GM18858 (cell line): ENCODE measurements around the gene LAD1.

Experiments used
- ATAC-seq: cut with Tn5 transposase; IDR thresholded peaks from one replicate; pipeline ENCODE4 v1.9.1; 2021; ENCODE audit not compliant: unreplicated experiment

Gene LAD1

DNA sequence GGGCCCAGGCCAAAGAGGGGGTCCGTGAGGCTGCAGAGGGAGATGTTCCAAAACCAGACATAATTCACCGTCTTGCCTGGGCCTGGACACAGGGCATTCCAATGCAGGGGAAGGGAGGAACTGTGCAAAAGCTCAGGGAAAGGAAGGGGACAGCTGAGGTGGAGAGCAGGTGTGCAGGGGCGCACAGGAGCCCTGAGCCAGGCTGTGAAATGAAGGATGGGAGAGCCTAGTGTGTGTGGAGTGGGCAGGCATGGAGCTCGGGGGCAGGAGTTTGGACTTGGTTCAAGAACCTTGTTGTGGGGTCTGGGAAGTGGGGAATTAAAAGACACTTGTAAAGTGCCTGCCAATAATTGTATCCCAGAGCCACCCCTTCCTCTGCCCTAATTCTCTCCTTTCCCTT is 20.1 kb upstream of the LAD1 start:
- ATAC-seq: no peak

DNA sequence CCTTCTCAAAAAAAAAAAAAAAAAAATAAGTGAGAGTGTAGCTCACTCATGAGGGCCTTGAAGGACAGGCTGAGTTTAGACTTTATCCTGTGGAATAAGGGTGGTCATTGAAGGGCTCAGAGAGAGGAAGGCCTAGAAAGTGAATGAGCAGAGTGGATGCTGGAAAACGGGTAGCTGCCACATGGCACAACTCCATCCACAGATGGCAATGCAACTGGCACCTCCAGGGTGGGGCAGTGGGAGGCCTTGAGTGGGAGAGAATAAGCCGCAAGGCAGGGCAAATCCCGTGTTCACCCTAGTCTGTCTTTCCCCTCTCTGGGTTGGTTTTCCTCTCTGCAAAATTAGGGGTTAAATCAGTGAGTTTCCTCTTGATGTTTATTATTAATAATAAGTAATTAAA is 19.3 kb upstream of the LAD1 start:
- ATAC-seq: no peak

DNA sequence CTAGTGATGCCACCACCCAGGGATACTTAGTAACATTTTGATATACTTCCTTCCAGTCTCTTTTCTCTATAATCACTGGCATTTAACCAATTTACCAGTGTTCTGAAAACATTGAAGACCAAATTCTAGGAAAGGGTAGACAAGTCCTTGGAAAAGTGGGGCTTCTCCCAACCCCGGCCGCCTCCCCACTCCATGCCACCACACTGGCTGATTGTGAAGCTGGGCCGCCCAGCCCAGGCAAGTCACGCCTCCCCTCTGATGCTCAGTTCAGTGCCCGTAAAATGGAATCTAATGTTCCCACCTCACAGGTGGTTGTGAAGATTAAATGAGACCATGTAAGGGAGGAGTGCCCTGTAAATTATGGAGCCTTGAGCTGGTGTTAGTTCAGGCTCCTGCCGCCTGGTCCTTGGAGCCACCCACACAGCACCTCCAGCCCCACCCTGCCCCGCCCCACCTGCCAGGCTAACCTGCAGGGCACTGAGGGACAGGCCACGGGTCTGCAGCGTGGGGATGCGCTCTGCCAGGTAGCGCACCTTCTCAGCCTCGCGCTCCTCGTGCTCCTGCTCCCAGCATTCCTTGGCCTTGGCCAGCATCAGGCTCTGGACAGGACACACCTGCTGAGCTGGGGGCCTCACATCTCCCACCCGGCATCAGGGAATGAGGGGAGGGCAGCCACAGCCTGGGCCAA is 15.1 kb upstream of the LAD1 start:
- no peak for ATAC-seq

DNA sequence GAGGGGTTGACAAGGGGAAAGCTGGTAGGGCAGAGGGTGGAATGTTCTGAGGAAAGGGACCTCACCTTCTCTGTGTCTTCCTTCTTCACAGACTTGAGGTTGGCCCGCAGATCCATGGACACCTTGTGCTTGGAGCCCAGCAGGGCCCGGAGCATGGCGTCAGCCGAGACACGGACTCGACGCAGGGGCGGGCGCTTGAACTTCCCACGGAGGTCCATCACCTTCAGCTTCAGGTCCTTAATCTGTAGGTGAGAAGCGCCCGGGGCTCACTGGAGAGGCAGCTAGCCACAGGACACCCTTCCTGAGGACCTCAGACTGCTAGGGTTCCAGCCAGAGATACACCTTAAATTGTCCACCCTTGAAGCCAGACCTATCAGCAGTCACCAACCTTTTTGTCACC is 12.2 kb upstream of the LAD1 start:
- no peak for ATAC-seq

DNA sequence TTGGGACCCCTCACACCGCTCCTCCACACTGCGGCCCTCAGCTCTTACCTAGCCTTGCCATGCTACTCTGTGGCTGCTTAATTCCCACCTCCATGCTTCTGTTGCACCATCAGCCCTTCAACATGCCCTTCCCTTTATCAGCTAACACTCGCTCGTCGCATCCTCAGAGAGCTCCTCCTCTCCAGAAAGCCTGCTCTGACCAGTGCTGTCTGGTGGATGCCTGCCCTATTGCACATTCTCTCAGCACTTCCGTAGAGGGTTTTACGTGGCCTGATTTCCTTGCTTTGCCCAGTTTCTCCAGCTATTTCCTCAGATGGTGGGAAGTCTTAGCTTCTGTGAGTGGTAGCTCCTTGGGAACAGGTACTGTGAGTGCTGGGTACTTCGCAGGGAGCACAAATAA is 10.3 kb upstream of the LAD1 start:
- no peak for ATAC-seq

DNA sequence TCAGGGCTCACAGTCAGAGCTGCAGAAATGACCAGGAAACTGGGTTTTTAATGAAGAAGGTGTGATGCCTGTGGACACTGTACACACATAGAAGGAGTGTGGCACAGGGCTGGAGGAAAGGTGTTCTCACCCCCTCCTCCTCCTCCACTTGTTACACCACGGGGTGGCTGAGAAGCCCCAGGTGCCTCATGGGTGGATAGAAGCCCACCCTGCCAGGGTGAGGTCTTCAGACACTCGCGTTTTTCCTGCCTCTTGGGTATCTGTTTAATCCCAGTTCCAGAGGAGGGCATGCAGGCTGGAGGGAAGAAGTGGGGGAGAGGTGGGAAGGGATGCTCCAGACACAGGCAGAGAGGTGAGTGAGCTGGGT is 9.7 kb upstream of the LAD1 start:
- no peak for ATAC-seq

DNA sequence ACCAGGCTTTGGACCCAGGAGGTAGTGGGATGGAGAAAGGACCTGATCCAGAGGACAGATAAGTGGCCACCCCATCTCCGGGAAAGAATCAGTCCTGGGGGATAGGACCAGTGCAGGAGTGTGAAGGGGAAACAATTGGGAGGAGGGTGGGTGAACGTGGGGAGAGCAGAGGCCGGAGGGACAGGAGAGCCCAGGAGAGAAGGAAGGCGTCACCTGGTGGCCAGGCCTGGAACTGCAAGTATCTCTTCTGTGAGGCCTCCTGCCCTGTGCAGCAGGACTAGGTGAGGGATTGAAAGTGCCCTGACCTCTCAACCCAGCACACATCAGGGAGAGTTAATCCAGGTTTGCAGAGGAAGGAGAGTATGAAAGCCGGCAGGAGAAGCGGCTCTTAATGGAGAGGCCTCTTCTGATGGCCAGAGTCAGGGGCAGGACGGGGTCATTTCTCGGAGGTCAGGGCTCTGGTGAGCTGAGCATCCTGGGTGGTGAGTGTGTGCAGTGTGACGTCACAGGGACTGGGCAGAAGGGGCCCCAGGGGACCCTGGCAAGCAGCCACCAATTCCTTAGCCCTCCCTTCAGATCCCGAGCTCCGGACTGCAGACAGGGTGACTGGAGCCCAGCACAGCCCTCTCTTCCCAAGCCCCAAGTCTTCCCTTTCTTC is 9.2 kb upstream of the LAD1 start:
- ATAC-seq: no peak

DNA sequence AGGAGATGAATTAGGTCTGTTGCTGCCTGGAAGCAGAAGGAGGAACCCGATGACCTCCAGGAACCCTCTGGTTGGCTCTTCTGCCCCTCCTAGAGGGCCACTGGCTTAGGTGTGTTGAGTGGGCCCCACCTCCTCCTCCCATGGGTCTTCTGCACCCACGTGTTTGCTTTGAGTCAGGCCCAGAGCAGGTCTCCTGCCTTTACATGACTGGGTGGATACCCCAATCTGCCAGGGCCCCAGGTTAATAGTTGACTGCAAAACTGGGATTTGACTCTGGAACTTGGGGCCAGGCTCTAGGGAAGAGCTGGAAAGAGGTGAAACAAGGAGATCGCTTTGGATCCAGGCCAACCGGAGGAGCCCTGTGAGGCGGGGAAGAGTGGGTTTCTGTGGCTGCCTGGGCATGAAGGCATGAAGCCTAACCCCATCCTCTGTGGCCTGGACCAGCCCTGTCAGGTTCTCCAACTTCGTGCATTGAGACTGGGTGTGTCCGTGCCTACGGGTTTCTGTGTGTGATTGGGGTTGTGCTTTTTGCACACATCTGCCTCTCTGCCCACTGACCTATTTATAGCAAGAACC is 7.8 kb upstream of the LAD1 start:
- ATAC-seq: no peak

DNA sequence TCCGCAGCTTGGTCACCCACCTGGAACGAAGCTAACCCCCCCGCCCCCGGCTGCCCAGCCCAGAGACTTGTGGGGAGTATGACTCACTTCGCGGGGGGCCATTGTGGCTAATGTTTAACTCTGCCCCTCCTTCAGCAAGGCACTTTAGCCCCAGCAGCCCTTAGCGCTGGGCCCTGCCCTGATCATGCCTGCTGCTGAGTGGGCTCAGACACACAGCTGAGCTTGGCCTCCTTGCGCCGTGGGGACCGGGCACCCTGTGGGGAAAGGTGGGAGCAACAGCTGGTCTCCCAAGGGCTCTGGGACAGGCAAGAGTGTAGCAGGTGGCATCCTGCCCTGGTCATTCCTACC is 6.3 kb upstream of the LAD1 start:
- no peak for ATAC-seq

DNA sequence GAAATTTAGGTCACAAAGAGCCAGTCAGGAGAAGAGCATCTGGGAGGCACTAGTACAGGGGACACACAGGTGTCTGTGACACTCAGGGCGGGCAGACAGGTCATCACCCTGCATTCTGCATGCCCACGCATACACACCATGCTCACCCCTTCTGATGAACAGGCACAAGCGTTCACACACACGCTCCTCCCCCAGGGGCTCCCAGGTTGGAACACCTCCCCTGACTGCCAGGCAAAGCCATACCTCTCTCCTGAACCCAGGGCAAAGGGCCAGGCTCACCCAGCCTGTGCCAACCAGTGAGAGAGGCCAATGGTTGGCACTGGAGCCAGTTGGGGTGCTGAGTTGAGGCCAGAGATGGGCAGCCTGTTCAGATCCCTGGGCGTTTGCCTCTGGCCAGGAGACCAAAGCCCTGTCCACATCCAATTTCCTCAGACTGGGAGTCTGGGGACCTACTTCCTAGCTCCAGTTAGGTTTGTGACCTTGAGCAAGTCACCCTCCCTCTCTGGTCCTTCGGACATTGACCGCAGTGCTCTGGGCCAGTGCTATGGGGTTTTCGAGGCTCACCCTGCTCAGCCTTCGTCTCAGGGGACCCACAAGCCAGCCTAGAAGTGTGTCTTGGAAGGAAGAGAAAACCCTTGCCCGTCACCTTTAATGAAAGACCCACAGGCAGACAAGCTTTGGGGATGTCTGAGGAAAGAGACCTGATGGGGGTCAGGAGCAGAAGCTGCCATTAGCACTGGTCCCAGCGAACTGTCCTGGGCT is 5.8 kb upstream of the LAD1 start:
- no peak for ATAC-seq

DNA sequence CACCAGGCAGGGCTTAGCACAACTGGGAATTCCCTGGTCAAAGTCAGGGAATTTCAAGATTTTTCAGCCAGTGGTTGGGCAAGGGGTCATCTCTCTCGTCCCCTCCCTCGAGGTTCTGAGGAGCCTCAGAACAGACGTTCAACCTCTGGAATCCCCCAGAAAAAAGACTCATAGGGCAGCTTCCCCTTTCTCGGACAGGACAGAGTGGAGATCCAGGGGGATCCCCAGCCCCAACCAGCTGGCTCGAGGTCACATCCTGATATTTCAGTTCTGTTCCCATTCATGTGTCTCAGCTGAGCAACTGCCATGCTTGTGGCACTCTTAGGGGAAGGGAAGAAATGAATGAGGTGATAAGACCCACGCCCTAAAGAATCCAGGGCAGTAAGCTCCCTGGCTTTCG is 4.9 kb upstream of the LAD1 start:
- no peak for ATAC-seq

DNA sequence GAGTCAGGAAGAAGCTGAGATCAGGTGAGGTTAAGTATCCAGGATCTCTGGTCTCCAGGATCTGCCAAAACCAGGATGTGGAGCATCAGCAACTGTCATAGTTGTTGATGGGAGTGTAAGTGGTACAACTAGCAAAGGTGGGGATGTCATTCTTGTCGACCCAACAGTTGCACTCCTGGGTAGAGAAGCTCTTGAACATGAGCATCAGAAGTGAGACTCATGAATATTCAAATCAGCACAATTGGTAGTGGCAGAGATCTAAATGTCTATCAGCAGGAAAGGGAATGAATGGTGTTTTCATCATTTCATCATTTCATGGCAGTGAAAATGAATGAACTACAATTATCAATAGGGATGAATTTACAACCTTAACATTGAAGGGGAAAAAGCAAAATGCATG is 4.2 kb upstream of the LAD1 start:
- no peak for ATAC-seq

DNA sequence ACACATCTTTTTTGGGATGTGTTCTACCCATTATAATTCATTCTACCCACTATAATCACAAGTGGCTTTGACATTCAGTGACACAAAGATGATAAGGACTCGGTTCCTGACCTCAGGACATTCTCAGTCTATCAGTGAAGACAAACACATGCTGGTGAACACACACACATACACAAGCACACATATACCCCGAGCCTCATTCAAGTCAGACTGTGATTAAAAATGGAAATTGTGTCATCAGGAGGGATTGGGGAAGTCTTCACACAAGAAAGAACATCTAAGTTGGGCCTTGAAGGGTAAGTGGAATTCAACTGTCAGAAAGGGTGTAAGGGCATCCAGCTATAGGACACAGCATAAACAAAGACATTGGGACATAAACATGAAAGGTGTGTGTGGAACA is 2.6 kb upstream of the LAD1 start:
- no peak for ATAC-seq

DNA sequence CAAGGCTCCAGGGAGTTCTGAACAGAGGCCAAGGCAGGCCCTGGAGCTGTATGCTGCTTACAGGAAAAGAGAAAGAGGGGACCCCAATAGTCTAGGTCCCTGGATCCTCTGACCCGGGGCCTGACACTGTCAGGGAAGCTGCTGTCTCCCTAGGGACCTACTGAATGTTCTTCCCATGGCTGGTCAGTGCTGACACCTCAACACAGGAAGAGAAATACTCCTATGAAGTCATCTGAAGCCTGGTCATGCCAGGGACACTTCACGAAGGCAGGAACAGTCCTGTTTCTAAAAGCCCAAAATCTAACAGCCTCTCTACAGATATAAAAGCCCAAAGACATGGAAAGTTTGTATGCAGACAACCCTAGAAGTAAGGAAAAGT is 1.7 kb upstream of the LAD1 start:
- ATAC-seq: no peak

DNA sequence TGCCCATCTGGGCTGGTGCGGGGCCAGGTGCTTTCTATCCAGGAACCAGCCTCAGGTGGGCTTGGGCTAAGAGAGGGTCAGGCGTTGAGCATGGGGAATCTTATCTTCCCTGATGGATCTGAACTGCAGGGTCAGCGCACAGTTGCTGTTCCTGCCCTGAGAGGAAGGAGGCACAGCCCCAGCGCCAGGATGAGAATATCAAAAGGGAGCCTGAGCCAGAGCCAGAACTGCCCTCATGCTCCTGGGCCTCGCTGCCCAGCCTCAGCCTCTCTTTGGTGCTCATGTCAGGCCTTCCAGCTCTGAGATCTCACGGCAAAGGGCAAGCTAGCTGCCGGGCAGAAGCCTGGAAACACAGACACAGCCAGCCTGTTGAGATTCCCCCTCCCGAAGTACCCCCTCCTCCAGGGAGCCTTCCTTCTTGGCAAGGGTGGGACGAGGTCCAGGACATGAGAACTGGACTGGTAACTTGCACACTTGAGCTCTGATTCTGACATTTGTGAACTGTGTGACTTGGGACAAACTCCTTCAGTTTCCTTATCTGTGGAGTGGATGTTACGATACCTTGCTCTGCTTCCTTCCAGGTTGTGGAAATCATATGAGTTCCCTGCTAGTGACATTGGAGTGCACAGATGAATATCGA is 1.2 kb upstream of the LAD1 start:
- ATAC-seq: no peak

DNA sequence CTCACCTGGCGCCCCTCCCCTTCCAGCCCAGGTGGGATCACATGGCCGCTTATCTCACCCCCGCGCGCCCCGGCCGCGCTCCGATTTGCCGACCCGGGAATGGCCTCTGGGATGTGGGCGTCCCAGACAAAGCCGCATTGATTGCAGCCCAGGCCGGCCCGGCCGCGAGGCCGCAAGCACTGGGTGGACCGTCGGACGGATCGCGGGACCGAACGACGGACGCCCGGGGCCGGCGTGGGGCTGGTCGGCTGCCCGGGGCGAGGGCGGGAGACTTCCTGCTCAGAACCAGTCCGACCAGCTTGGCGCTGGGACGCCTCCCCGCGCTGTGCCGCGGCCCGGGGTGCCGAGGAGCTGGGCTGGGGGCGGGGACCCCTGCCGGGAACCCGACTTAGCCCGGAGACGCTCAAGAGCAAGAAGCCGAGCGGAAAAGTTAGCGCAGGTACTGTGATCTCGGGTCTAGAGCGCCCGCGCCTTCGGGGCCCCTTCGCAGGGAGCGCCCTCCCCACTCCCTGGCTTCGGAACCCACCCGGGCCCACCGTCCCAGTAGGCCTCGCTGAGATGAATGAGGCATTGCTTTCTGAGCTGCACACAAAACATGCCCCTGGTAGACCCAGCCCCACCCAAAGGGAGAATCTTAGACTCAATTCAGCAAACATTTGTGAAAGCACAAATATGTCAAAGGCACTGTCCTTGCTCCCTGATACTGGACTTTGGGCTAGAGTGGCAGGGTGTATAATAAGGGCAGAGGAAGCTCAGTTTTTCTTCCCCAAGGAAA is 415 bp upstream of the LAD1 start:
- ATAC-seq: no peak

DNA sequence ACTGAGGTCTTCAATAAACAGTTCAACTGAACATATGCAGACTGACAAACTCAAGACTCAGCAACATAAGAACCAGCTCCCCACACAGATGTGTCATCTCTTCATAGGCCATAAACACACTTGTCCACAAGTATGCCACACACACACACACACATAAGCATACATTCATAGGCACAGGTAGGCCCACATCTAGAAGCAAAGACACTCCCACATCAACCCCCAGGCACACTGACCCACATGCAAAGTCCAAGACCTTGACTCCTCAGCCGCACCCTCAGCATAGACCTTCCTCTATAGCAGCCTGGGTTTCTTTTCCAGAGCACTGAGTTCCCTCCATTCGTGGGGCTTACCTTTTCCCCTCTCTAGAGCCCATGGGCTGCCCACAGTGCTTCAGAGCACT is 1.4 kb downstream of the LAD1 start:
- no peak for ATAC-seq

DNA sequence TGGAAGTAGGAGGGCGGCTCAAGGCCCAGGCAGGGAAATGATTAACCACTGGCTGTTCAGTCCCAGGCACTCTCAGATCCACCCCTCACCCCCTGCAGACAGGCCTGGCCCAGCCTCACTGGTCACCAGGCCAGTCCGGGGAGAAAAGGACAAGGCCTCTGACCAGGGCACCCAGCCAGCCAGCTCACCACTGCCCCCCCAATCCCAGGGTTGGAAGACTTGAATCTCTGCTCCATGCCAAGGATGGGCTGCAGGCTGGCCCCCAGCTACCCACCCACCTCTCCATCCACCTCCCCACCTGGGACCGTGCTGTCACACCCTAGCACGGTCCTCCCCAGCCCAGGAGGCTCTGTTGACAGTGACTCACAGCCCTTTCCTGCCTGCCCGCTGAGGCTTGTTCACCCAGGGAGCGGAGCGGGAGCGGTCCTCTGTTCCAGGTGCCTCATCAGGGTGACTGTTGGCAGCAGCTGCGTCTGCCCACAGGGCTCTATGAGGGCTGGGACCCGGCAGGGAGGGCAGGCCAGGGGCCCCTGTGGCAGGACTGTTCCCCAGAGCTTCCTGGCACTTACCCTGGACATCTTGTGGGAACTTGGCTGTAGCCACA is 2.2 kb downstream of the LAD1 start:
- ATAC-seq: no peak

DNA sequence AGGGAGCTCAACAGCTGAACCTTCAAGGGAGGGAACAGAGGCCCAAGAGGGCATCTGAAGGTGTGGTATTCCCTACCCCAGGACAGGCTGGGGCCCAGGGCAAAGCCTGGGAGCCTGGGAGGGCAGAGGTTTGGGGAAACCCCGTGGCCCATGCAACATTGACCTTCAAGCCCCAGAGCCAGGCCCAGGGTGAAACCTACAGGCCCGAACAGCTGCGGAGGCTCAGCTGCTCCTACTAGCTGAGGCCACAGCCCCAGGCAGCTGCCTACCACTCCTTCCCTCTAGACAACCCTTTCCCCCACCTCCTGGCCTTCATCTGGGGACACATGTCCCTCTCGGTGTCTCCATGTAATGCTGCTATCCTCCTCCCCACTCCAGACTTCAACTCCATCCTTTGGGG is 3.2 kb downstream of the LAD1 start:
- no peak for ATAC-seq

DNA sequence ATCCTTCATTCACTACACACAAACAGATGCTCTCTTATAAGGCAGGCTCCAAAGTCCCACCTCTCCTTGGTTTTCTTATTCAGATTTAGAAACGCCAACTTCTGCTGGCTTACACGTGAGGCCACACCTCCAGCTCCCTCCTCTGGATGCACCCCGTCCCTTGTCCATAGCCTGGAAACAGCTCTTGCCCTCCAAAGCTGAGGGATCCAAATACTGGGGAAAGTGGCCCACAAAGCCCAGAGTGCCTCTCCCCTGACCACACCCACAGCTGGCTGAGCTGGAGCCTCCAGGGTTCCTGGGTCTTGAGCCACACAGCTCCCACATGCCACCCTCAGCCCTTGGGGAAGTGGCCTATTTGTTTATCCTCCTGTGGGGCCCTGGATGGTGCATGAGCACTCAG is 4.5 kb downstream of the LAD1 start:
- ATAC-seq: no peak

DNA sequence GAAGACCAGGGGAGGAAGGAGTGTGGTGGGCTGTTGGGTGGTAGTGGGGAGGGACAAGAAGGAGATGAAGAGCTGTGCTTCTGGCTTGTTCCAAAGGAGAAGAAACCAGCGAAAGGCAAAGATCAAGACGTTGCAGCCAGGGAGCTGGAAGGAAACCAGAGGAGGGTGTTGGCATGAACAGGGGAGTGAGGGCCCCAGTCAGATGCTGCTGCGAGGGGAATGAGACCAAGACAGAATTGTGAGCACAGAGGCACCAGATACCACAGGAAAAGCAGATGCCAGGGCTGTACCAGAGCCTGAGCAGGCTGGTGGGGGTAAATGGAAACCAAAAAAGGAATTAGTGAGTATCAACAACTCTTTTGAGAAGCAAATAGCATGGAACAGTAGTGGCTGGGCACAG is 6.0 kb downstream of the LAD1 start:
- ATAC-seq: no peak
